Suprapubic skin (tissue), 4 donors: ENCODE results near the gene PODN.

ENCODE experiments used
- EP300 ChIP-seq: sonication (generic); formaldehyde crosslinking; IDR thresholded peaks from one replicate; pipeline ENCODE4 v1.6.1; 2017; ENCODE audit warnings: antibody characterized with exemption
- POLR2A ChIP-seq, 2 donors: fragments of 450-650 bp; IDR thresholded peaks; one replicate each; pipeline ENCODE4 v1.6.1; 2017; ENCODE audit warnings: antibody characterized with exemption in 2 of 2, mild to moderate bottlenecking in 2 of 2, moderate library complexity in 2 of 2
- POLR2AphosphoS5 ChIP-seq, 3 donors: sonication (generic); formaldehyde crosslinking; IDR thresholded peaks; one replicate each; pipeline ENCODE4 v1.6.1; 2017; ENCODE audit warnings: antibody characterized with exemption in 3 of 3
- TF ChIP-seq, protein P1 (sequence below), 2 donors: fragments of 200-600 bp in 1 of 2; fragments of 450-650 bp in 1 of 2; sonication (generic) in 1 of 2; IDR thresholded peaks; one replicate each; pipeline ENCODE4 v1.5.1; 2016 to 2019; ENCODE audit warnings: antibody characterized with exemption in 2 of 2, mild to moderate bottlenecking in 1 of 2, moderate library complexity in 1 of 2

GRCh38 chr1:53130878-53131589 is 69.0 kb downstream of the PODN start:
- TF ChIP-seq, protein P1, sequence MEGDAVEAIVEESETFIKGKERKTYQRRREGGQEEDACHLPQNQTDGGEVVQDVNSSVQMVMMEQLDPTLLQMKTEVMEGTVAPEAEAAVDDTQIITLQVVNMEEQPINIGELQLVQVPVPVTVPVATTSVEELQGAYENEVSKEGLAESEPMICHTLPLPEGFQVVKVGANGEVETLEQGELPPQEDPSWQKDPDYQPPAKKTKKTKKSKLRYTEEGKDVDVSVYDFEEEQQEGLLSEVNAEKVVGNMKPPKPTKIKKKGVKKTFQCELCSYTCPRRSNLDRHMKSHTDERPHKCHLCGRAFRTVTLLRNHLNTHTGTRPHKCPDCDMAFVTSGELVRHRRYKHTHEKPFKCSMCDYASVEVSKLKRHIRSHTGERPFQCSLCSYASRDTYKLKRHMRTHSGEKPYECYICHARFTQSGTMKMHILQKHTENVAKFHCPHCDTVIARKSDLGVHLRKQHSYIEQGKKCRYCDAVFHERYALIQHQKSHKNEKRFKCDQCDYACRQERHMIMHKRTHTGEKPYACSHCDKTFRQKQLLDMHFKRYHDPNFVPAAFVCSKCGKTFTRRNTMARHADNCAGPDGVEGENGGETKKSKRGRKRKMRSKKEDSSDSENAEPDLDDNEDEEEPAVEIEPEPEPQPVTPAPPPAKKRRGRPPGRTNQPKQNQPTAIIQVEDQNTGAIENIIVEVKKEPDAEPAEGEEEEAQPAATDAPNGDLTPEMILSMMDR (IDR thresholded peaks at IDR 0.05) = no peak
- TF ChIP-seq POLR2A (IDR thresholded peaks at IDR 0.05) (no peak), EP300 (no peak), POLR2AphosphoS5 (IDR thresholded peaks at IDR 0.05) (no peak)
